Measurements from ENCODE around the gene UTP15.

UTP15 gene

DNA sequence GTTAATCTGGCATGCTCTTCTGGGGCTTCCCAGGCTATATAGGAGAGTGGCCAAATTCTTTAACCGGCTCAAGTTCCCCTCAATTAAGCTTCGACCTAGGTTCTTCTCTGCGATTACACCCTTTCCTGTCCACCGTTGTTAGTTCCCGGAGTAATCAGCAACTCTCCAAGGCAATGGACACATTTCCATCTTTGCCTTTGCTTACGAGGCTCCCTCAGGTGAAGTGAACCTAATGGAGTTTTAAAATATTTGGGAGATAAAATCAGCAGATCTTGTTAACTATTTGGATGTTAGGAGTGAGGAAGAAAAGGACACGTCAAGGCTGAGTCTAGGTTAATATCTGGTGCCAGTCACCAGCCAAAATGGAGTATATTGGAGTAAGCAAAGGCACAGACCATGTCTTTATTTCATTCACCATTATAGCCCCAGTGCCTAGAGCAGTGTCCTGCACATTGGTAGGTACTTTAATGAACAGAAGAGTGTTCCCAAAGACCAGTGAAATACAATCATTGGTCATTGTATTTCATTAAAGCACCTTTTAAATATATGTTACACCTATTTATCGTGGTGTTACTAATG is 515 bp downstream of the UTP15 start:
- no peak for DNase-seq

DNA sequence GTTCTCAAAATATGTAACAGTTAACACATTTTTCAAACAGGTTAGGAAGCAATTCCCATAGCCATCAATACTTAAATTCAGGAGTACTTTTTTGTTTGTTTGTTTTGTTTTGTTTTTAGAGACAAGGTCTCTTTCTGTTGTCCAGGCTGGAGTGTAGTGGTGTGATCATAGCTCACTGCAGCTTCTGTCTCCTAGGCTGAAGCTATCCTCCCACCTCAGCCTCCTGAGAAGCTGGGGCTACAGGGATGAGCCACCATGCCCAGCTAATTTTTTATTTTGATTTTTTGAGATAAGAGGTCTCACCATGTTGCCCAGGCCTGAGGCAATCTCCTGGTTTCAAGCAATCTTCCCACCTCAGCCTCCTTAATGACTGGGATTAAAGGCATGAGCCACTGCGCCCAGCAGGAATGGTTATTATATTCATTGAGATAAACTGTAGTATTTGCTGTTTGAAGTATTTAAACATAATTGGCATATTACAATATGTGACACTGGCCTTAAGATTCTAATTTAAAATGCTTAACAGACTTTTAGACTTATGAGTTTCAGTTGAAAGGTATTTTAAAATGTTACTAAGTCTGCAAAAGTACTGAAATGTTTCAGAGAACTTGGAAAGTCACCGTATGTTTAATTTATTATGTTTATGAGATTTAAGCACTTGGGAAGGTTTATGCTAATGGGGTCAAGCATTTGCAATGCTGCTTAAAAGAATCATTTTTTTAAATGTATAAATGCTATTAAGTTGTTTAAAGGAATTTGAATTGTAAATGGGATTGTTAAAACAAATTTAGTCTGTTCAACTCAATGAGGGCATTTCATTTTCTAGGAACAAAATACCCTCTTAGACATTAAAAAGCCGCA is 17.0 kb downstream of the UTP15 start:
- no peak for DNase-seq

DNA sequence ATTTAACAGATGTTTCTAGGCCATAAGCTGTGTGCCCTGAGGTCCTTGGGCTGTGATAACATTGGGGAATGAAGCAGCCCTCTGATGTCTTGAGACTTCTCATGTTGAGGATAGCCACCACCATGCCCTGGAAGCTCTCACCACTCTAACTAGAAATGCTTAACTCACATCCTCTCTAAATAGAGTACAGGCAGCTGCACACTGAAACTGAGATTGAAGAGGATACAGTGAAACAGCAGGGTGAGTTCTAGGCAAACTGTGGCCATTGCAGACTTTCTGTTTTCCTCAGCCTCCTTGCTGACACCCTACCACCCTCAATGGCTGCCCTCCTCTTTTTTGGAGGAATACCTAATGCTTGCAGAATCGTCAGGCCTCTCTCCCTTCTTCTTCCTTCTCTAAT is 22.4 kb downstream of the UTP15 start:
- DNase-seq, result no peak

DNA sequence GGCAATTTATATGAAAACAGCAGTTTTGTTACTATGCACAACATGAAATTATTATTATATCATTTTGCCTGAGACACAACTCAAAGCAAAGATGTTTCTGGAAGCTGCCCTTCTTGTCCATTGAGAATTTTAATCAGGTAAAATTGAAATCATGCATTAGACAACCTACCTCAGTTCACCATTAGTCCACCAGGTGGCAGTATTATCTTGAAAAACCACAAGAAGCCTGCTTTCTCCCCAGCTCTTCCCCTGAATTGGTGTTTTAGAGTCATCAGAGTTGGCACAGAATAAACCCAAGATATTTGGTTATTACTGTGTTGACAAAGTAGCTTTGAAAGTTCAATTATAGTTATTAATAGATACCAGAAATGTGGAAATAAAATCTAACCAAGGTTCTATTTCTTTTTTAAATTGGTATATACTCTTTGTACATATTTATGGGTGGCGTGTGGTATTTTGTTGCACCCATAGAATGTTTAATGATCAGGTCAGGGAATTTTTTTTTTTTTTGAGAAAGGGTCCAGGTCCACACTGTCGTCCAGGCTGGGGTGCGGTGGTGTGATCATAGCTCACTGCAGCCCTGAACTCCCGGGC is 25.7 kb downstream of the UTP15 start:
- peak; percentile 61 for DNase-seq

DNA sequence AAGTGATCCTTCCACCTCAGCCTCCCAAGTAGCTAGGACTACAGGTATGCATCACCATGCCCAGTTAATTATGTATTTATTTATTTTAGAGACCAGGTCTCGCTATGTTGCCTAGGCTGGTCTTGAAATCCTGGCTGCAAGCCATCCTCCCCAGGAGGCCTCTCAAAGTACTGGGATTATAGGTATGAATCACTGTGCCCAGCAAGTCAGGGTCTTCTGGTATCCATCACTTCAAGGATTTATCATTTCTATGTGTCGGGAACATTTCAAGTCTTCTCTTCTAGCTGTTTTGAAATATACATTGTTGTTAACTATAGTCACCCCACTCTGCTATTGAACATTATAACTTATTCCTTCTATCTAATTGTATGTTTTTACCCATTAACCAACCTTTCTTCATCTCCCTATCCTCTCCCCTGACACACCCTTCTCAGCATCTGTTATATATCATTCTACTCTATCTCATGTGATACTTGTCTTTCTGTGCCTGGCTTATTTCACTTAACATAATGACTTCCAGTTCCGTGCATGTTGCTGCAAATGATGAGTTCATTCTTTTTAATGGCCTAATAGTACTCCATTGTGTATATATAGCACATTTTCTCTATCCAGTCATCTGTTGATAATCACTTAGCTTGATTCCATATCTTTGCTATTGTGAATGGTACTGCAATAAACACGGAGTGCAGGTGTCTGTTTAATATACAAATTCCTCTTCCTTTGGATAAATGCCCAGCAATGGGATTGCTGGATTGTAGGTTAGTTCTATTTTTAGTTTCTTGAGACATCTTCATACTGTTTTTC is 26.4 kb downstream of the UTP15 start:
- DNase-seq, result no peak

DNA sequence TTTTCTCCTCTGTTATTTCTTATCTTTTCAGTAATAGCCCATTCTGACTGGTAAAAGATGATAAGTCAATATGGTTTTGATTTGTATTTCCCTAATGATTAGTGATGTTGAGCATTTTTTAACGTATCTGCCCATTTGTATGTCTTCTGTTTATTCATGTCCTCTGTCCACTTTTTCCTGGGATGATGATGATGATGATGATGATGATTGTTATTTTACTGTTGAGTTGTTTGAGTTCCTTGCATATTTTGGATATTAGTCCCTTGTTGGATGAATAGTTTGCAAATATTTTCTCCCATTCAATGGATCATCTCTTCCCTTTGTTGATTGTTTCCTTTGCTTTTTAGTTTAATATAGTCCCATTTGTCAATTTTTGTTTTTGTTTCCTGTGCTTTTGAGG is 27.0 kb downstream of the UTP15 start:
- DNase-seq, result no peak

DNA sequence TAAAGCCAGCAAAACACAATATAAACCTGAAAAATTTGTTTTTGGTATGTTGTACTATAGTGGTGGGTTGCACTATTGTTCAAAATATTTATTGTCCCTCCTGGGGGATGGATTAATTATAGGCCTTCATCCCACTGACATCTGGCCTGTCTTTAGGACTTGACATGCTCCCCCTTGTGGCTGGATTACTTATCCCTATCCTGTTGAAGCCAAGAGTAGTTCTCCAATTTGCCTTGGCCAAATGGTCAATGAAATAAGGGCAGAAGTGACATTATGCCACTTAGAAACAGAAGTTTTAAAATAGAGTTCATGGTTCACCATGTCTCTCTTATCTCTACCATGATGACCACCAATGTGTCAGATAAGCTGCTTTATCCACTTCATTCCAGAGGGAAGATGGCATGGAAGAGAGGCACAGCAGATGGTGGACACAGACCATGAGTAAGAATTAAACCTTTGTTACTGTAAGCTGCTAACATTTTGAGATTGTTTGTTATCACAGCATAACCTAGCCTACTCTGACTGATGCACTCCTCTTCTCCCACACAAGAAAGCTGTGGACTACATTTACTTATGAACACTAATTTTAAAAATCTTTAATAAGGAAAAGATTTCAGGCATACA is 31.3 kb downstream of the UTP15 start:
- DNase-seq, result no peak

DNA sequence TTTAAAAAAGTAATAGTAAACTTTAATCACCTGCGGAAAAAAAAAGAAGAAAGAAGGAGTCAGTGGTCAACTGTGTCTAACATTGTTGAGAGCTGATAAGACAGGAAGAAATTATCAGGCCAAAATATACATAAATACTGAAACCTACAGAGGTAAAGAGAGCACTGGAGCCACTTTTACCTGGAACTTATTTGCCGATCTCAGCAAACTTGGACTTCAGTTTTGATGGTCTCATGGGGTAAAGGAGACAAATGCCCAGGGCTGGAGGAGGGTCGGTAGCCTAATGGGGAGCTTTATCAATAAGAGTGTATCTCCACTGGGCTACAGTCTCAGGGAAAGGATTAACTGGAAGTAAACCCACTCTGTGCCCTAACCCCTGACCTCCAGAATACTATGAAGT is 33.8 kb downstream of the UTP15 start:
- no peak for DNase-seq

DNA sequence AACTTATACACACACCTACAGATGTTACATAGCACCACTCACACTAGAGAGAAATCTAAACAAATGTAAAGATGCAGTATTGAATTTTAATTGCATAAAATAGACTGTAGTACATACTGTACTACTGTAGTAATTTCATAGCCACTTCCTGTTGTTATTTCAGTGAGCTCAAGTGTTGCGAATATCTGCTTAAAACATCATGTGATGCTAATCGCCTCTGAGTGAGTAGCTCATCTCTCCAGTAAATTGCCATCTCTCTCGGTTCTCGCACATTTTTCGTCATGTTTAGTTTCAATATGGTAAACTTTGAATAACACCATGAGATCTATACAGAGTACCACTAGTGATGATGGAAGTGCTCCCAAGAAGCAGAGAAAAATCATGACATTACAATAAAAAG is 38.5 kb downstream of the UTP15 start:
- no peak for DNase-seq

DNA sequence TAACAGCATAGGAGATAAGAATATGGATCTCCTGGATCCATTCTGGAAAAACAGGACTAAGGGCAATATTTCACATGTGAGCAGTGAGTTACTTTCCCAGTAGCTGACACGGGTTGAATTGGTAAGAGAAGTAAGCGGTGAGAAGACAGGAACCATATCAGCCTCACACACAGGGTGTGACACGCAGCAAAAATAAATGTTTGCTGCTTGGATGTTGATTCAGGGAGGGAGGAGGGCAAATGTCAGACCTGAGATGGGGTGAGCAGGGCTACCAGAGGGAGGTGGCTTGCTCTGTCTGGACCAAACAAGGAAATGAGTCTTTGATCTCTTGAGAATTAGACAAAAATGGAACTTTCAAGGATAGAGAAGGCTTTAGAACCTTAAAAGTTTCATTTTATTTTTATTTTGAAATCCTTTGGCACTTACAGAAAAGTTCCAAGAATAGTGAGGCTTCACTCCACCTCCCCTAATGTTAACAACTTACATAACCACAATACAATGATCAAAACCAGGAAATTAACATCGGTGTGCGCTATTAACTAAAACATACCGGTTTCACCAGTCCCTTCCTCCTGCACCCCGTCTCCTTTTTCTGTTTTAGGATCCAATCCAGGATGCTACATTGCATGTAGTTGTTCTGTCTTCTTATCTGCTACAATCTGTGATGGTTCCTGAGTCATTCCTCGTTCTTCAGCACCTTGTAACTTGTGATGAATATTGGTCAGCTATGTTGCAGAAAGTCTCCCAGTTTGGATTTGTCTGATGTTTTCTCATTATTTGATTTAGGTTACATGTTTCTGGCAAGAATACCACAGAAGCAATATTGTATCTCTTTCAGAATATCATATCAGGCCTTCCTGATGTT is 39.9 kb downstream of the UTP15 start:
- DNase-seq, result no peak

DNA sequence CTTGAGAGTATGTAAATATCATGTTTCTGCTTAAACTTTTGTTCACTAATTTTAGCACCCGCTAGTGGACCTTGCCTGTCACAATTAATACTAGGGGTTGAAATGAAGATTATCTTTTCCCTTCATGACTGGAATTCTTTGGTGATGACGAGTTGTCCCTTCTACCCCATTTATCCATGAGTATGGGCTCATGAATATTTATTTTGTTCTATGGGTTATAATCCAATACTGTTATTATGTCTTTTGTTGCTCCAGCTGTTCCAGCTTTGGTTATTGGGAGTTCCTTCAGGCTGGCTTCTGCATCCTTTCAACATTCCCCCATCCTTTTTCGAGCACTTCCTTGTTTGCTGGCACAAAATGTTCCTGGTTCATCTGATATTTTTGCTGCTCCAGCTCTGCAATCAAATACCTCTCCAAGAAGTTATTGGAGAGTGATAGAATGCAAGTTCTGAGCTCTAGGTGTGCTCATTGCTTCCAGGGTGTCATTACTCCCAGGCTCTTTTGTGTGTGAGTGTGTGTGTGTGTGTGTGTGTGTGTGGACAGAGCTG is 40.7 kb downstream of the UTP15 start:
- DNase-seq, result no peak

DNA sequence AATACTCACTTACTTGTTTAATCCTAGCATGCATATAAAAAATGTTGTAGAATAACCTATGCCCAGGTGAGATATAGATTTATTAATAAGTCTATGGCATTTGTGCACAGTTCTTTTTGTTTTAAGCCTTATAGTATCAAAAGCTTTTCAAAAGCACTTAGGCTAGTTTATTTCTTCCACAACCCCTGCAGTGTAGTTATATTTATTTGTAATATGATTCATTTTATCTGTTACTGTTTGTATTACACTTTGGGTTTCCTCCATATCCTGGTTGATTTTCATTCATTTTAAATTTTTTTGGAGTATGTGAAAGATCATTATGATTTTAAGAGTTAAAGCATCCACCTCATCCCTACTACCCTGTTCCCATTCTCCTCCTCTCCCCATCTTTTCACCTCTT is 41.7 kb downstream of the UTP15 start:
- DNase-seq, result no peak

DNA sequence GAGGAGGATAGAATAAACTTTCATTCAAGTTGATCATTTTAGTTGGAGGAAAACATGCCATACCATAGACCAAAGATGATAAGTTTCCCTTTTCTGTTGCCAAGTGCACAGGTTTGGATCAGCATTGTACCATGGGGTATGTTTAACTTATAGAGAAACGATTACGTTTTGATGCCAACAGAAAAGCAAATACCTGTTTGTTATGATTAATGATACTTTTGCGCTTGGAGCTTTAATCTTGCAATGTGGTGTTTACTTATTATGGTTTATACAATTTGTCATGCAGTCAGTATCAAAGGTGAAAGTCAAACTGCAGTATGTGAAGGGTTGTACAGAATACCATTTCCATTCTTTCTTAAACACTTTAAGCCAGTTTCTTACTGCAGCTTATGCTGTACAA is 47.3 kb downstream of the UTP15 start:
- DNase-seq, result no peak

DNA sequence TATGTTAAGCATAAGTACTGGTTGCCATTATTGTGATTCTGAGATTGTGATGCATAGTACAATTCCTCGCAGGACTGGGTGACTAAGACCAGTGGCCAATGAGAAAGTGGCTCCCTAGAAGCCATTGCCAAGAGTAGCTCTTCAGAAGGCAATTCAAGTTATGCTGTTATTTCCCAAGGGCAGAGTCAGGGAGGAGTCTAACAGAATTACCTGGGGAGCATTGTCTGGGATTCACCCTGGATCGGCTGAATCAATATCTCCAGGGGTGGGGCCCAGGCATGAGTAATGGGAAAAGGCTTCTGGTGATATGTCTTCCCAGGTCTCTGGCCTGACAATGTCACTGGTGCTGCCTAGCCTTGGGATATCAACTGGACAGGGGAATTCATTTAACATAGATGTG is 49.5 kb downstream of the UTP15 start:
- DNase-seq, result no peak

DNA sequence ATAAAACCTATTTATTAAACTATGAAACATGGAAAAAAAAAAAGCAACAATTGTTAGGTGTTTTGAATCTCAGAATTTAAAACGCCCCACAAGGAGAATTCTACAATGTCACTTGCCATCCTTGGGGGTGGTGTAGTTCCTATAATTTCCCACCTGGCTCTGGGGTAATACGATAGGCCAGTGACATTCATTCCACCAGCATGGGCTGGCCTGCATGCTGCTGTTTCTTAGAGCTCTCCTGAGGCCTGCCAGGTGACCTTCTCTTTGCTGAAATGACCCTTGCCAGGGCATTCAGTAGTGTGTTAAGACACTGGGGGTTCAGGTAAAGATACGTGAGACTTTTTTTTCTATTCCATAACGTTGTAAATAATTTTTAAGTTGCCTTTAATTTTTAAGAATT is 50.4 kb downstream of the UTP15 start:
- no peak for DNase-seq

DNA sequence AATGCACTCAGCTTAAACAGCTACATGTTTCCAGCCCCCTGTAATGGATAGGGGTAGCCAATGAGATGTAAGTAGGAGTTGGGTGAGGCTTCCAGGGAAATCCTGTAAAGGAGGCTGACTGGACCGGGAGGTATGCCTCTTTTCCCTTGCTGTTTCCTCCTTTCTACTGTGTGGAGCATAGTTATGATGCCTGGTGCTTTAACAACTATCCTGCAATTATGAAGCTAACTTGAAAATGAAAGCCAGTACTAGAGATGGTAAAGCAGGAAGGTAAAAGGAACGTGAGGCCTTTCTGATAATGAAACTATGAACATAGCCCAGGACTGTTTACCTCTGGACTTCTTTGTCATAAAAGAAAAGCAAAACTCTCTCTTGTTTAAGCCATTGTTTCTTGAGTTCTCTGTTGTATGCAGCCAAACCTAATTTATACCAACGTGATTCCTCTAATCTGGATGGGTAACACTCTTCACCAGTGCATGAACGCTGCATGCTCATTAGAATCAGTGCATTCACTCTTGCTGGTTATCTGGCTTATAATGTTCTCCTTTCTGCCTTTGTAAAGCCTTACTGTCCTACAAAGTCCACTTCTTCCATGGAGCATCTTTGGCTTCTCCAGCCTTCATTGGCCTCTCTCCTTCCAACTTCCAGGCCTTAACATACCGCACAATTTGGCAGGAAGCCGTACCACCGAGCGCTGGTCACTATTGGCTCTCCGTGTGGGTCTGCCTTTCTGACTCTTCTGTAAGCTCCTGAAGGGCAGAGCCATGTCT is 52.2 kb downstream of the UTP15 start:
- no peak for DNase-seq

DNA sequence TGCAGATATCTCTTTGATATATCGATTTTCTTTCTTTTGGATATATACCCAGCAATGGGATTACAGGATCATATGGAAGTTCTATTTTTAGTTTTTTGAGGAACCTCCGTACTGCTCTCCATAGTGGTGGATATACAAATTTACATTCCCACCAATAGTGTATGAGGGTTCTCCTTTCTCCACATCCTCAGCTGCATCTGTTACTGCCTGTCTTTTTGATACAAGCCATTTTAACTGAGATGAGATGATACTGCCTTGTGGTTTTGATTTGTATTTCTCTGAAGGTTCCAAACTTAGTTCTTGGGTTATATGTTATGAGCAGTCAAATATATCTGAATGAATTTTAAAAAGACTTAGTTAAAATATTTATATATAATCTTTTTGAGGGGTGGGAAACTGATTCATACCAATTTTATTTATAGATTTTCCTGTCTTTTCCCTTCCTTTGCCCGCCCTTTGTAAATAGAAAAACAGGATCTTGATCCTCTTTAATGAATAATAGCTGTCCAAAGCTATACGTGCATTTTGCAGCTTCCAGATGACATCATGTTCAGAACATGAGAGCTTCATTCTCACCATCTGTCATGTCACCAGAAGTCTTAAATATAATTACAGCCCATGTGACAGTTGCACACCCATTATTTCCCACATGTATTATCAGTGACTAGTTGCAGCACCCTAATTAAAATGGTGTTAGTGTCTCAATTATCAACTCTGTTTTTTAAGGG is 54.2 kb downstream of the UTP15 start:
- no peak for DNase-seq

DNA sequence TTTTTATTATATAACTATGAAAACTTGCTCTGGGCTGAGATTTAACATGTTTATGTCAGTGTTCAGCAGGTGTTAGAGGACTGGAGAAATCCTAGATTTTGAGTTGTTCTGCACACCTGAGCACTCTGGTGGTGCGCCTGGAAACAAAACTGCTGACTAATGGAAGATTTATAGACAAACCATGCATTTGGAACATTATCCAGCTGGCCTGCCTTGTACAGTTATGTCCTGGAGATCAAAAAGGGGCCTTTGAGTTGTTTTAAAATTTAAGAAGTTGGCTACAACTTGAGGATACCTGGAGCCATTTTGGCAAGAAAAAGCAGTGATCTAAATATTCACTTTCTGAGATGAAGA is 54.8 kb downstream of the UTP15 start:
- no peak for DNase-seq

DNA sequence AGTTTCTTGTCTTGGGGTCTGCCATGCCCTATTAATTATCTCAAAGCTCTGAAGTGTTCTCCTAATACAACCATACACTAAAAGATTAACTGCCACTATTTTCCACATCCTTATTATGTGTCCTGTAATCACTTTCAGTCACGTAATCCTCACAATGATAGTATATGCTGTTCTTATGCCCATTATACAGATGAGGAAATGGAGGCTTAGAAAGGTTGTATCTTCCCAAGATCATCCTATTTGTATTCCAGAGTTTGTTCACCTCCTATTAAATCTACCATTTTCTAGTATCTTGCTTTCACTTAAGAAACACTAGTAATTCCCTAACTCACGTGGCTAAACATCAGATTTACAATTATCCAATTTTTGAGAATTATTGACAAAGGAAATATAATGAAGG is 57.5 kb downstream of the UTP15 start:
- no peak for DNase-seq

DNA sequence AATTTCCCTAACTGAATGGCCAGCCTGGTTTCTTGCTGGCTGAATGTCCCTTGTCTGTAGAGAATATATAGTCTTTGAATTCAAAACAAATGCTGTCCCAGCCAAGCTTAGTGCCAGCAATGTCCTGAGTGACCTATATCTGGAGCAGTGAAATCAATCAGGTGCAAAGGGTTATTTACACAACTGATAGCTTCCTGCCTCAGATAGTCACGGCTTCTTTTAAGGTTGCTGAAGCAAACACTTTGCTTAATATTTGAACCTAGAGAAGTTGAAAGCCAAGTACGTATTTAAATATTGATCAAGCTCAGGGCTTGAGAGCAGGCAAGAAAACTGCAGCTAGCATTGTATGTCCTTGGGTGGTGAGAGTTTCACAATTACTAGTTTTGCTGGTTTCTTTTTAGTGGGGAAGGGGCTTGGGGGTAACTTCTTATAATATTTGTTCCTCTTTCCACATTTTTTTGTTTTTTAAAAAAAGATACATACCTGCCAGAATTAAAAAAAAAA is 58.4 kb downstream of the UTP15 start:
- DNase-seq, result no peak
